HFFc6 (cell line): ENCODE data around the gene RFLNA. TPM values are rescaled to one million over a fixed set of nuclear protein-coding genes. Genes with fewer than 3 reads are reported as not detected.

Source experiments
- DNase-seq: peaks from one replicate; pipeline ENCODE4 v3.0.0-alpha.2; 2018
- H3K27ac Mint-ChIP-seq: 2 replicates; pipeline ENCODE4 v1.8.0; 2020; ENCODE audit warnings: mild to moderate bottlenecking, mixed read lengths
- H3K27me3 Mint-ChIP-seq: 2 replicates; pipeline ENCODE4 v1.8.0; 2021; ENCODE audit warnings: mild to moderate bottlenecking, moderate library complexity, mixed read lengths; ENCODE audit not compliant: insufficient read depth
- H3K36me3 Mint-ChIP-seq: 2 replicates; pipeline ENCODE4 v1.8.0; 2021; ENCODE audit warnings: low read depth, mixed read lengths
- H3K4me1 Mint-ChIP-seq: 2 replicates; pipeline ENCODE4 v1.8.0; 2020; ENCODE audit warnings: low read depth, mixed read lengths
- H3K4me3 Mint-ChIP-seq: 2 replicates; pipeline ENCODE4 v1.8.0; 2020; ENCODE audit warnings: mild to moderate bottlenecking, moderate library complexity, mixed read lengths
- H3K9me3 Mint-ChIP-seq: 2 replicates; pipeline ENCODE4 v1.8.0; 2020; ENCODE audit warnings: mild to moderate bottlenecking, mixed read lengths
- total RNA-seq, 6 experiments: library from RNA; stranded (reverse); fragmentation: NEBNext Ultra II Directional; extraction: Animal tissue kit (Norgen Biotek cat#: 25700); gene quantifications; 2 replicates in 1 of 6; 3 replicates in 5 of 6; pipeline ENCODE4 v1.2.3, GENCODE V29; 2021
- TF ChIP-seq, protein P1 (sequence below): fragments of 200-600 bp; sonication (generic); IDR thresholded peaks from 2 replicates; pipeline ENCODE4 v1.5.0; 2021; ENCODE audit warnings: antibody characterized with exemption, mild to moderate bottlenecking

Gene RFLNA
- total RNA-seq, 6 experiments from 2014 or later, result not detected

DNA sequence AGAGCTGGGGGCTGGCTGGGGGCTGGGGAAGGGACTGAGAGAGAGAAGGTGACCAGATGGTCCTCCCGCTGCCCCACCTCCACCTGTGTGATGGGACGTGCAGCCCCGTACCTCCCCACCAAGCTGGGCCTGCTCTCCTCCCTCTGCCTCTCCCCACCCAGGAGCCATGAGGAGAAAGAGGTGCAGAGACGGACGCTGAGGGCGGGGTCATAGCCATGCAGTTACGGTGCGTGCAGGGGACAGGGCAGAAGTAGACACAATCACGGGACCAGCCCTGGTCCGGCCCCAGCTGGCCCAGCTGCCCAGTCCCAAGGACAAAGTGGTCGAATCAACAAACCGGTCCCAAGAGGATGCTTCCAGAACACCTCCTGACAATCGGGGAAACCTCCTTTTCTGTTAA is 33.2 kb downstream of the RFLNA start:
- peaks cover 46% of the 10 kb centered on the region for H3K36me3 Mint-ChIP-seq
- no peaks in the 10 kb centered on the region for H3K4me1 Mint-ChIP-seq
- TF ChIP-seq, protein P1, sequence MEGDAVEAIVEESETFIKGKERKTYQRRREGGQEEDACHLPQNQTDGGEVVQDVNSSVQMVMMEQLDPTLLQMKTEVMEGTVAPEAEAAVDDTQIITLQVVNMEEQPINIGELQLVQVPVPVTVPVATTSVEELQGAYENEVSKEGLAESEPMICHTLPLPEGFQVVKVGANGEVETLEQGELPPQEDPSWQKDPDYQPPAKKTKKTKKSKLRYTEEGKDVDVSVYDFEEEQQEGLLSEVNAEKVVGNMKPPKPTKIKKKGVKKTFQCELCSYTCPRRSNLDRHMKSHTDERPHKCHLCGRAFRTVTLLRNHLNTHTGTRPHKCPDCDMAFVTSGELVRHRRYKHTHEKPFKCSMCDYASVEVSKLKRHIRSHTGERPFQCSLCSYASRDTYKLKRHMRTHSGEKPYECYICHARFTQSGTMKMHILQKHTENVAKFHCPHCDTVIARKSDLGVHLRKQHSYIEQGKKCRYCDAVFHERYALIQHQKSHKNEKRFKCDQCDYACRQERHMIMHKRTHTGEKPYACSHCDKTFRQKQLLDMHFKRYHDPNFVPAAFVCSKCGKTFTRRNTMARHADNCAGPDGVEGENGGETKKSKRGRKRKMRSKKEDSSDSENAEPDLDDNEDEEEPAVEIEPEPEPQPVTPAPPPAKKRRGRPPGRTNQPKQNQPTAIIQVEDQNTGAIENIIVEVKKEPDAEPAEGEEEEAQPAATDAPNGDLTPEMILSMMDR, result no peak
- peaks cover 21% of the 10 kb centered on the region for H3K9me3 Mint-ChIP-seq
- DNase-seq, result no peak
- H3K27me3 Mint-ChIP-seq, result peaks cover 28% of the 10 kb centered on the region
- H3K4me3 Mint-ChIP-seq, result no peak overlapping the region; the same call in 1 of the 2 replicates
- no peak overlapping the region for H3K27ac Mint-ChIP-seq

DNA sequence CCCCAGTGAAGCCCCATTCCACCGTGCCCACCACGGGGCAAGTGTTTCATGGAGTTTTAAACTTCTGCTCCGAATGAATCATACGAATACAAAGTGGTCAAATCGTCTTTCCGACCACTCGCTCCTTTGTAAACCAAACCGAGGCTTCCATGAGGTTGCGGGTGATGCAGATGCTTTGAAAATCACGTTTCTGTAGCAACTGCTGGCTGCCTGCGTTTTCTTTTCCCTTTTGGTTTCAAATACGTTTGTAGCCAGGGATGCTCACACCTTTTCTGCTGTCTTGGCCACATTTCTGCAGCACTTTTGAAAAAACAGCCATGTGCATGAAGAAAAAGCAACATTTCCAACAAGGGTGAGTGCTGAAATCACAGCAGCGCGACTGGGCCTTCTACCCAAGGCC is 33.7 kb downstream of the RFLNA start:
- no peak overlapping the region for H3K4me3 Mint-ChIP-seq
- H3K36me3 Mint-ChIP-seq, result peaks cover 46% of the 10 kb centered on the region
- peaks cover 26% of the 10 kb centered on the region for H3K27me3 Mint-ChIP-seq
- H3K4me1 Mint-ChIP-seq, result no peaks in the 10 kb centered on the region
- H3K27ac Mint-ChIP-seq, result no peak overlapping the region
- TF ChIP-seq, protein P1, result no peak
- no peak for DNase-seq
- peaks cover 18% of the 10 kb centered on the region for H3K9me3 Mint-ChIP-seq

DNA sequence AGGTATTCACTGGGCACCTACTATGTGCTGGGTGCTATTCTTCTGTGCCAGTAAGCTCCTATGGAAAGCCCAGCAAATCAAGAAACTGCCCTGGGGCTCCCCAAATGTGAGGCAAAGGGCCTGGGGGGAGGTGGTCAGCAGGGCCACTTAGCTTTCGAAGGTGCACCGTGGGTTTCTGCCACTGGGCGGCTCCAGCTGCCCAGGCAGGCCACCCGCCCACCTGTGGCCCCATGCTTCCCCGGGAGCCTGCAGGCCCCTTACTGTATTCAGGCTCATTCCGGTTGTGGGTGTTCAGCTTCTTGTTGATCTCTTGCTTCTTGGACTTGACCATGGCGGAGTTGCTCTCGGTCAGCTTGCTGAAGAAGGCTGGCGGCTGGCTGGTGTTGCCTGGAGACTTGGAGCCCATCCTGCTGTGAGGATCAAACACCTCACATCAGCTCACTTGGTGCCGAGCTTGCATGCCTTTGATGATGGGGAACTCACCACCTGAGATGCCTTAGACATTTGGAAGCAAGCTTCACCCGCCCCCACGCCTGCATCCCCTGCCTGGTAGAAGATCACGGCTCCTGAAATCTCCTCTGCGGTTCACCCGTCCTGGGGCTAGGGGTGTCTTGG is 37.3 kb downstream of the RFLNA start:
- no peak overlapping the region; the same call in 1 of the 2 replicates for H3K4me3 Mint-ChIP-seq
- peaks cover 28% of the 10 kb centered on the region for H3K36me3 Mint-ChIP-seq
- H3K27me3 Mint-ChIP-seq, result peaks cover 16% of the 10 kb centered on the region
- no peaks in the 10 kb centered on the region for H3K4me1 Mint-ChIP-seq
- H3K27ac Mint-ChIP-seq, result no peak overlapping the region; the same call in 1 of the 2 replicates
- no peaks in the 10 kb centered on the region for H3K9me3 Mint-ChIP-seq
- TF ChIP-seq, protein P1, result peak; percentile 61
- no peak for DNase-seq

DNA sequence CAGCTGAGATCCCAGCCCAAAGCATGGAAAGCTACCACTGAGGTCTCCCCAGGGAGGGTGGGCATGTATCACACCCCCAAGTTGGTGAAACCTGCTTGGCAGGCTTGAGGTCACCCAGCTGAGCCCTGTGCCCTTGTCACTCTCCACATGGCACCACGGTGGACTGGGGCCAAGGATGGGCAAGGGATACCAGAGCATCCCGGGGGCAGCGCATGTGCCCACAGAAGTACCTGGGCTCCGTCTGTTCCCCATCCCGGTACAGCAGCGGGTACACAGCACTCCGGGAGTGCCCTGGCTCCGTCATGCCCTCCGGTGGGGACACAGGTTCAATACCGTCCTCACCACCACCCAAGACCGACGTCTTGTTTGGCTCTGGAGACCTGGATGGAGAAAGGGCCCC is 38.0 kb downstream of the RFLNA start:
- H3K36me3 Mint-ChIP-seq, result peaks cover 36% of the 10 kb centered on the region
- H3K27me3 Mint-ChIP-seq, result peaks cover 15% of the 10 kb centered on the region
- DNase-seq, result no peak
- H3K4me1 Mint-ChIP-seq, result no peaks in the 10 kb centered on the region
- H3K9me3 Mint-ChIP-seq, result no peaks in the 10 kb centered on the region
- H3K27ac Mint-ChIP-seq, result no peak overlapping the region
- H3K4me3 Mint-ChIP-seq, result no peak overlapping the region
- TF ChIP-seq, protein P1, result no peak

DNA sequence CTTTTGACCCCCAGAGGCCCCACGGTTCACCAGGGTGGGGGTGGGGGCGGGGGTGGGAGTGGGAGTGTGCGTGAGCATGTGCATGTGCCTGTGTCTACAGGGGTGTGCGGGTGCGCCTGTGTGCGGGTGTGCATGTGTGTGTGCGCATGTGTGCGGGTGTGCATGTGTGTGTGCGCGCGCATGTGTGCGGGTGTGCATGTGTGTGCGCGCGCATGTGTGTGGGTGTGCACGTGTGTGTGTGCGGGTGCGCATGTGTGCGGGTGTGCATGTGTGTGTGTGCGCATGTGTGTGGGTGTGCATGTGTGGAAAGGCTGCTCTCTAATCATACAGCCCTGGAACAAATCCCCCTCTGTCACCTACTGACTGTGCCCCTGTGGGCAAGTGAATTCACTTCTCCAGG is 38.8 kb downstream of the RFLNA start:
- Mint-ChIP-seq H3K36me3 (peaks cover 33% of the 10 kb centered on the region), H3K4me3 (no peak overlapping the region; the same call in 1 of the 2 replicates), H3K27ac (no peak overlapping the region), H3K27me3 (peaks cover 18% of the 10 kb centered on the region), H3K9me3 (no peaks in the 10 kb centered on the region), H3K4me1 (peaks cover 4% of the 10 kb centered on the region; the same call in 1 of the 2 replicates)
- DNase-seq, result no peak
- TF ChIP-seq, protein P1, result no peak
